ENCODE measurements around the gene ADAMTS6.

The ADAMTS6 gene

DNA sequence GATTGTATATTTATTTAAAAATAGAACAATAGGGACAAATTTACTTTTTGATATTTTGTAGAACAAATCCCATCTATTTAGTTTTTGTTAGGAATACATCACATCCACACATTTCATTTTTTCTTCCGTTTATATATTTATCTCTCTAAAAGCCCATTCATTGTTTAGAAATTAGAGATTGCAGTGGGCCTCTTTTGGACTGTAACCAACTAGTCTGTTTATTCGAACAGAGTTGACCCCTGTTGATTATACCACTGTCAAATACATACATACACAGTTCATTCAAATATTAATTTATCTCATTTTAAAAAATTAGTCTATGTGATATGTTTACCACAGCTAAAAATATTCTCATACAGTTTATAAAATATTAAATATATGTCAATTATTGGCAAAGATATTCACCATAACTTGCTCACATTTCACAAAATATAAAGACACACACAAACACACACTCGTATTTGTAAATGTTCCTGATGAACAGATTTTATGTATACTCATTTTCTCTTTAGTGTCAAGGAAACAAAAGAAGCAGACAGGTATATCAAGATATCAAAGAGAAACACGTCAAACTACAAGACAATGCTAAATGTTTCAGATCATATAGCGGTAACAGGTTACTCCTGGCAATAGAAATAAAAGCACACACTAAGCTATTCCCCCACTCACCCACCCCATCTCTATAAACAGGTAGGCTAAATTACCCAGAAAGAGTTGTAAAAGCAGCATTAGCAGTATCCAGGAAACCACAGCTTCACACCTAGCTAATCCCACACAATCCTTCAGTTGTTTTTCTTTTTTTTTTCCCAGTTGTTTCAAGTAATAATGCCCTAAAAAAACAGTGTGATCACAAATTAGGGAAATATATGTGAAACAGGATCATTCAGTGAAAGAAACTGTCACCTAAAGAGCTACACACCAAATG lies 283.9 kb downstream of the ADAMTS6 start:
- DNase-seq (ENCODE audit: low read depth): no peak

DNA sequence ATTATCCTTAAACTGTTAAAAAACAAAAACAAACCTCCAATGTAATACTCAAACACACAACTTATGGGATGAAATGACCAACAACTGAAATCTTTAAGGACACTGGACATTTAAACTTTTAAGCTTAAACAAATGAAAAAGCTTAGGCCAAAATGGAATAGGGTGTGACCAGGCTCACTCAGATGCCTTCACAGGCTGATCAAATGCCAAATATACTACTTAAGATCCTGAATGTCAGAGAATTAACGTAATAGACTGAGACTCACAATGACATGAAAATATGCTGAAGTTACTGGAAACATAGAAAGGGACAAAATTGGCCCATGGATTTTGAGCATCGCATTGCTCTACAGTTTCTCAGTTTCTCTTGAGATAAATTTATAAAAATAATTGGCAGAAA lies 286.8 kb downstream of the ADAMTS6 start:
- no peak overlapping the region for H3K4me3 ChIP-seq (ENCODE audit: low read depth, low read length)
- TF ChIP-seq, protein P1, sequence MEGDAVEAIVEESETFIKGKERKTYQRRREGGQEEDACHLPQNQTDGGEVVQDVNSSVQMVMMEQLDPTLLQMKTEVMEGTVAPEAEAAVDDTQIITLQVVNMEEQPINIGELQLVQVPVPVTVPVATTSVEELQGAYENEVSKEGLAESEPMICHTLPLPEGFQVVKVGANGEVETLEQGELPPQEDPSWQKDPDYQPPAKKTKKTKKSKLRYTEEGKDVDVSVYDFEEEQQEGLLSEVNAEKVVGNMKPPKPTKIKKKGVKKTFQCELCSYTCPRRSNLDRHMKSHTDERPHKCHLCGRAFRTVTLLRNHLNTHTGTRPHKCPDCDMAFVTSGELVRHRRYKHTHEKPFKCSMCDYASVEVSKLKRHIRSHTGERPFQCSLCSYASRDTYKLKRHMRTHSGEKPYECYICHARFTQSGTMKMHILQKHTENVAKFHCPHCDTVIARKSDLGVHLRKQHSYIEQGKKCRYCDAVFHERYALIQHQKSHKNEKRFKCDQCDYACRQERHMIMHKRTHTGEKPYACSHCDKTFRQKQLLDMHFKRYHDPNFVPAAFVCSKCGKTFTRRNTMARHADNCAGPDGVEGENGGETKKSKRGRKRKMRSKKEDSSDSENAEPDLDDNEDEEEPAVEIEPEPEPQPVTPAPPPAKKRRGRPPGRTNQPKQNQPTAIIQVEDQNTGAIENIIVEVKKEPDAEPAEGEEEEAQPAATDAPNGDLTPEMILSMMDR (IDR thresholded peaks at IDR 0.05; ENCODE audit: low read depth, low read length, missing control alignments): no peak
- DNase-seq (ENCODE audit: low read depth): no peak

More for the DNA sequence above, 283.9 kb downstream of the ADAMTS6 start:
- no peak overlapping the region for H3K4me3 ChIP-seq (ENCODE audit: low read depth, low read length)
- TF ChIP-seq, protein P1 (IDR thresholded peaks at IDR 0.05; ENCODE audit: low read depth, low read length, missing control alignments): no peak

DNA sequence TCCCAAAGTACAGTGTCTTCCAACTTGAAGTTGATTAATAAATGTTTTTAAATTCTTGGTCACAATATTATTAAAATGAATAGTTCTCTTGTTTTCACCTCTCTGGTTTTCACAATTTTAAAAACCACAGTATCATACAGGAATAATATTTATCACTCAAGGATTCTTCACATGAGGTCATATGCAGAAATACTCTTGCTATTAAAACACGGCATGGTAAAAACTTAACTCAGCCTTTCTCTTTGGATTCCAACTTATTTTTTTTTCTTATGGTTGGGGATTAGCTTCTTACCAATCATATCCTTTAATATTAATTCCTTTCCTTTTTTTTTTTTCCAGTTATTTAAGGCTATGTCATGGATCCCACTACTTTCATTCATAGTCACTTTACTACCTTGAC lies 289.4 kb downstream of the ADAMTS6 start:
- no peak for DNase-seq (ENCODE audit: low read depth)
- H3K4me3 ChIP-seq (ENCODE audit: low read depth, low read length): no peak overlapping the region
- TF ChIP-seq, protein P1 (IDR thresholded peaks at IDR 0.05; ENCODE audit: low read depth, low read length, missing control alignments): no peak

DNA sequence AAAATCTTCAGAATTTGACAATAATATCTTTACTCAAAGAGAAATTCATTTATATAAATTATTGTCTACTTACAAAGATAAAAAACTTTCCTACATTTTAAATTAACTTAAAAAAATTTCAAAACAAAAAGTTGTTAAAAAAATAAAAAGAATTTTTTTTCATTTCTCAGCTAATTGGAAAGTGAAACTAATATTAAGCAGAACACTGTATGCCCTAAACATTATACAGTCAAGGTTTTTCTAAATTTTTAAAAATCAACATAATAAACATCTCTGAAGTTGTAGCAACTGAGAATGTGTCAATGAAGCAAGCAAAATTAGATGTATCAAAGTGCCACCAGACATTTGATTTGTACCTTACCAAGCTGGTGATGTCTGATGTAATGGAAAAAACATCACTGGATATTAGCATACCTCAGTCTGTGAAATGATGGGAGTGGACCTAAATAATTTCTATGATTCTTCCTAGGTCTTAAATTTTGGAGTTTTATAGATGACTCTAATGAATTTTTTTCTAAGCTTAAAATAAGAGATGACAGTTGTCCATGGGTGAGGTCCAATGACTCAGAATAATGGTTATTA lies 290.1 kb downstream of the ADAMTS6 start:
- TF ChIP-seq, protein P1 (IDR thresholded peaks at IDR 0.05; ENCODE audit: low read depth, low read length, missing control alignments): no peak
- H3K4me3 ChIP-seq (ENCODE audit: low read depth, low read length): no peak overlapping the region
- no peak for DNase-seq (ENCODE audit: low read depth)

DNA sequence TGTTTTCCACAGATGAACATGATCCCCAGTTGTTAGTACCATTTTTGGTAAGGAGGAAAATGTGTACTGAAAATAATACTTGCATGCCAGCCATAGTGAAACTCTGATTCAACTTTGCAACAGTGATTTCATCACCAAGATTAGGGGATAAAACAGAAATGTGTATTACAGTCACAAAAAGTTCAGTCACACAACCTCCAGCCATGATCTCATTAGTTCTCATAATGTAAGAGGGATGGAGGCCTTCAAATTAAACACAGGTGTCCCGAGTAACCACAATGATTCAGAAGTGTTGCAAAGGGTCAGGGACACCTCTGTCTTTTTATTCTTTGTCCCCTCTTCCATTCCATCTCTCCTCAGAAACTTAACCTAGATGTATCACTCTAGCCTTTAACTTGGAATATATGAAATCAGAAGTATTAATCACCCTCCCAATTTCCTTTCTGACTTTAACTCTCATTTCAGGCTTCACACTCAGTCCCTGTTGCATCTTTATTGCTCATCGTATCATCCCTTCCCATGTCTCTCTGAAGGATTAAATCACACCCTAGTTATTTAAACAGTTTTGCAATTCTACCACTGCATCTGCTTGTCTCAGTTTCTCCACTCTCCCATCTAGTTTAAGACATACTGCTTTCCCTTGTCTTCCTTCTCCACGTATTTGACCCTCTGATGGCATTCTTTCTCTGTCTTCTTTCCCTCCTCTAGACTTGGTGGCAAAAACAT lies 291.2 kb downstream of the ADAMTS6 start:
- H3K4me3 ChIP-seq (ENCODE audit: low read depth, low read length): no peak overlapping the region
- TF ChIP-seq, protein P1 (IDR thresholded peaks at IDR 0.05; ENCODE audit: low read depth, low read length, missing control alignments): no peak
- no peak for DNase-seq (ENCODE audit: low read depth)

DNA sequence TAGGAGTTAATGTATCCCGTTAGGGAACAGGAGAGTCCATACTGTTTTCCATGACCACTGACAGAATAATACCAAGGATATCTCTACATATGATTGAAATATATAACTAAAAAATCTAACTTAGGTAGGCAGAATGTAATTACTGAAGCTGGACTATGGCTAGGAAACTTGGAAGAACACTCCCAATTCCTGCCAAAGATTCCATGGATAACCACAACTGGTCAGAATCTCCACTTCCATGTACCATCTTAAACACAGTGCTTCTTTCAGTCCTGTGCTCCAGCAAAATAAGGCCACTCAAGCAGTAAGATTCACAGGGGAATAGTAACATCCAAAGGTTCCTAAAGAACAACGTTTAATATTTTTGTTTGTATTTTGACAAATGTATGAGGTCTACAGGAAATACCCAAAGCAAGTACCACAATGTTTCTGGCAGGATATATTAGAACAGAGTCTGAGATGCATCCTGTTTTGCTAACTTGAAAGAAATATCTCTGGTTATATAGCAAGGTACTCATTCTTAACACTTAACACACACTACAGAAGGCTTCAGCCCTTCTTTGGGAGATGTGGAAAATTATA lies 295.0 kb downstream of the ADAMTS6 start:
- TF ChIP-seq, protein P1 (IDR thresholded peaks at IDR 0.05; ENCODE audit: low read depth, low read length, missing control alignments): no peak
- no peak for DNase-seq (ENCODE audit: low read depth)
- H3K4me3 ChIP-seq (ENCODE audit: low read depth, low read length): no peak overlapping the region

Measured in GM12864 (cell line).